KMS-11 (cell line): ENCODE data around the gene COBL.

Source experiments
- H2AFZ ChIP-seq: fragments of 200-600 bp; sonication (generic); 2 replicates; pipeline ENCODE4 v1.6.1; 2016; ENCODE audit warnings: antibody characterized with exemption, mixed run types, low read depth
- H3K27ac ChIP-seq: fragments of 200-600 bp; sonication (generic); 2 replicates; pipeline ENCODE4 v1.6.1; 2016; ENCODE audit warnings: mild to moderate bottlenecking, mixed run types
- H3K27me3 ChIP-seq: fragments of 200-600 bp; sonication (generic); 2 replicates; pipeline ENCODE4 v1.6.1; 2017; ENCODE audit warnings: mild to moderate bottlenecking, low read depth, mixed run types, moderate library complexity; ENCODE audit not compliant: insufficient read depth
- H3K36me3 ChIP-seq: fragments of 200-600 bp; sonication (generic); 2 replicates; pipeline ENCODE4 v1.6.1; 2017; ENCODE audit warnings: mild to moderate bottlenecking, mixed run types; ENCODE audit not compliant: insufficient read depth
- H3K4me1 ChIP-seq: fragments of 200-600 bp; sonication (generic); 2 replicates; pipeline ENCODE4 v1.6.1; 2016; ENCODE audit warnings: mild to moderate bottlenecking, low read depth, mixed run types; ENCODE audit not compliant: poor library complexity, severe bottlenecking
- H3K4me2 ChIP-seq: fragments of 200-600 bp; sonication (generic); 2 replicates; pipeline ENCODE4 v1.7.0; 2016; ENCODE audit warnings: mild to moderate bottlenecking, mixed run types
- H3K4me3 ChIP-seq: fragments of 200-600 bp; sonication (generic); IDR thresholded peaks from 2 replicates; pipeline ENCODE4 v1.6.1; 2017; ENCODE audit warnings: low read depth, low read length, mixed read lengths; ENCODE audit not compliant: insufficient read depth
- H3K79me2 ChIP-seq: fragments of 200-600 bp; sonication (generic); 2 replicates; pipeline ENCODE4 v1.6.1; 2016; ENCODE audit warnings: low read depth, mixed run types; ENCODE audit not compliant: insufficient read depth
- H3K9ac ChIP-seq: fragments of 200-600 bp; sonication (generic); 2 replicates; pipeline ENCODE4 v1.6.1; 2016; ENCODE audit warnings: mild to moderate bottlenecking, mixed run types
- H4K20me1 ChIP-seq: fragments of 200-600 bp; sonication (generic); 2 replicates; pipeline ENCODE4 v1.6.1; 2016; ENCODE audit warnings: mild to moderate bottlenecking, mixed run types; ENCODE audit not compliant: insufficient read depth
- TF ChIP-seq, protein P1 (sequence below): fragments of 200-600 bp; sonication (generic); conservative IDR thresholded peaks from 2 replicates; pipeline ENCODE4 v1.6.1; 2017; ENCODE audit warnings: low read depth, mild to moderate bottlenecking, antibody characterized with exemption, low read length, moderate library complexity, mixed read lengths

The COBL gene

GRCh38 chr7:51081270-51081890, 235.2 kb downstream of the COBL start:
- no peak overlapping the region for H3K27ac ChIP-seq
- H3K4me2 ChIP-seq = no peak overlapping the region
- H2AFZ ChIP-seq = no peak overlapping the region
- H3K36me3 ChIP-seq = no peaks in the 10 kb centered on the region
- no peak overlapping the region for H3K9ac ChIP-seq
- no peaks in the 10 kb centered on the region for H3K27me3 ChIP-seq
- no peaks in the 10 kb centered on the region for H4K20me1 ChIP-seq
- no peaks in the 10 kb centered on the region for H3K79me2 ChIP-seq
- H3K4me1 ChIP-seq = no peaks in the 10 kb centered on the region
- no peak overlapping the region for H3K4me3 ChIP-seq
- TF ChIP-seq, protein P1, sequence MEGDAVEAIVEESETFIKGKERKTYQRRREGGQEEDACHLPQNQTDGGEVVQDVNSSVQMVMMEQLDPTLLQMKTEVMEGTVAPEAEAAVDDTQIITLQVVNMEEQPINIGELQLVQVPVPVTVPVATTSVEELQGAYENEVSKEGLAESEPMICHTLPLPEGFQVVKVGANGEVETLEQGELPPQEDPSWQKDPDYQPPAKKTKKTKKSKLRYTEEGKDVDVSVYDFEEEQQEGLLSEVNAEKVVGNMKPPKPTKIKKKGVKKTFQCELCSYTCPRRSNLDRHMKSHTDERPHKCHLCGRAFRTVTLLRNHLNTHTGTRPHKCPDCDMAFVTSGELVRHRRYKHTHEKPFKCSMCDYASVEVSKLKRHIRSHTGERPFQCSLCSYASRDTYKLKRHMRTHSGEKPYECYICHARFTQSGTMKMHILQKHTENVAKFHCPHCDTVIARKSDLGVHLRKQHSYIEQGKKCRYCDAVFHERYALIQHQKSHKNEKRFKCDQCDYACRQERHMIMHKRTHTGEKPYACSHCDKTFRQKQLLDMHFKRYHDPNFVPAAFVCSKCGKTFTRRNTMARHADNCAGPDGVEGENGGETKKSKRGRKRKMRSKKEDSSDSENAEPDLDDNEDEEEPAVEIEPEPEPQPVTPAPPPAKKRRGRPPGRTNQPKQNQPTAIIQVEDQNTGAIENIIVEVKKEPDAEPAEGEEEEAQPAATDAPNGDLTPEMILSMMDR = no peak

DNA sequence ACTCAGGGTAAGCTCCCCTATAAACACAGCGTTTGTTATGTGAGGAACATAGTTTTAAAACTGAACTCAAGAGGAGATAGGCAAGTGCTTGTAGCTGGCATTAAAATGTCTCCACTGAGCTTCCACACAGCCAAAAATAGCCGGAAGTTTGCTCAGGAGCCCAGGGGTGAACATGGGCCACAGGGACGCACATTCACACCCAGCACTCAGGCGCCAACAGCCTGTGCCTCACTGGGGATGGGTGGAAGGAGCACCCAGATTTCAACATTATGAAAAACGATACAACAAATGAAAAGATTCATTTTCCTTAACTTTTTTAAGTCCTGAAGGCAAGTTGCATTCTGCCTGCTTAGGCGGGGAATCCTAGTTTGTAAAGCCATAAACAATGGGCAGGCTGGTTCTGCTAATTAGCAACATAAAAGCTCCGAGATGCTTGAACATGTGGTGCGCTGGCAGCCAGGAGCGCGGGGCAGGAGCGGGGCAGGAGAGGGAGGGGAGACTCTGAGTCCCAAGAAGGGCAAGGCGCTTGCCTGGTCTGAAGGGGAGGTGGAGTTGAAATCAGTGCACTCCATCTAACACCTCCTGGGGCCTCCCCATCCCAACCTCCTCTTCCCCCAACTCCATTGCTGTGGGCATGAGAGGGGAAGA, 235.9 kb downstream of the COBL start:
- H2AFZ ChIP-seq = no peak overlapping the region
- no peak overlapping the region for H3K4me3 ChIP-seq
- no peak overlapping the region for H3K27ac ChIP-seq
- H3K4me1 ChIP-seq = no peaks in the 10 kb centered on the region
- H3K9ac ChIP-seq = no peak overlapping the region
- TF ChIP-seq, protein P1 = no peak
- H4K20me1 ChIP-seq = no peaks in the 10 kb centered on the region
- no peaks in the 10 kb centered on the region for H3K36me3 ChIP-seq
- no peaks in the 10 kb centered on the region for H3K27me3 ChIP-seq
- no peaks in the 10 kb centered on the region for H3K79me2 ChIP-seq
- H3K4me2 ChIP-seq = no peak overlapping the region

GRCh38 chr7:51080216-51080615, 236.4 kb downstream of the COBL start:
- H3K4me2 ChIP-seq = no peak overlapping the region
- H2AFZ ChIP-seq = no peak overlapping the region
- no peak overlapping the region for H3K27ac ChIP-seq
- no peaks in the 10 kb centered on the region for H3K79me2 ChIP-seq
- TF ChIP-seq, protein P1 = no peak
- H3K27me3 ChIP-seq = no peaks in the 10 kb centered on the region
- H3K4me3 ChIP-seq = no peak overlapping the region
- H3K4me1 ChIP-seq = no peaks in the 10 kb centered on the region
- H4K20me1 ChIP-seq = no peaks in the 10 kb centered on the region
- no peak overlapping the region for H3K9ac ChIP-seq
- H3K36me3 ChIP-seq = no peaks in the 10 kb centered on the region

DNA sequence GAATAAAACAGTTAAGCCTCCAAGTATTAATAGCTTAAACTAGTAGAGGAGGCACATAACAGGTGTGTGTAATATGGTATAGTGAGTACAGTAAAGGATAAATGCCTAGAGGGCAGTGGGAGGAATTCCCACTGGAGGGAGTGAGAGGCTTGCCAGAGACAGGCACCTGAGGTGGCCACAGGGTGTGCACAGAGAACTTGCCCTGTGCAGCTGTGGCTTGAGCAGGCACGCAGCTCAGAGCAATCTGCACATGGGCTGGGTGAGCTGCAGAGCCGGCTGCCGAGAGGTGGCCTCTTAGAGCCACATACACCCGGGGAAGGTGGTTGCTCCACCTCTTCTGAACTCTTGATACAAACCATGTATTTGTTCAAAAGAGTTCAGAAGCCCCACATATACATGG, 237.1 kb downstream of the COBL start:
- Histone ChIP-seq H3K36me3 (no peaks in the 10 kb centered on the region), H3K9ac (no peak overlapping the region)

More for the DNA sequence above, 237.1 kb downstream of the COBL start:
- H2AFZ ChIP-seq = no peak overlapping the region
- no peaks in the 10 kb centered on the region for H3K27me3 ChIP-seq
- no peaks in the 10 kb centered on the region for H4K20me1 ChIP-seq
- TF ChIP-seq, protein P1 = no peak
- no peak overlapping the region for H3K4me2 ChIP-seq
- H3K4me3 ChIP-seq = no peak overlapping the region
- H3K4me1 ChIP-seq = no peaks in the 10 kb centered on the region
- H3K27ac ChIP-seq = no peak overlapping the region
- H3K79me2 ChIP-seq = no peaks in the 10 kb centered on the region
